EL (cell line): Measurements from ENCODE around the gene PTPRQ.
"Not testable (repeated sequence)": the region's sequence is repeated elsewhere in the genome, so short reads cannot be mapped to it uniquely, and the experiment has no call there.

Experiments
- DNase-seq: peaks from one replicate; pipeline ENCODE4 v3.0.0-alpha.2; 2016

The PTPRQ gene

GRCh38 chr12:80472236-80472635 is 28.2 kb downstream of the PTPRQ start:
- DNase-seq, result no peak

- peak; percentile 74 for DNase-seq
These were observed 29.0 kb downstream of the PTPRQ start for GRCh38 chr12:80472911-80473500.

- not testable (repeated sequence) for DNase-seq
These were observed 33.6 kb downstream of the PTPRQ start for GRCh38 chr12:80477521-80478145.

GRCh38 chr12:80484746-80485145 is 40.7 kb downstream of the PTPRQ start:
- DNase-seq, result no peak

- DNase-seq, result no peak
These were observed 41.4 kb downstream of the PTPRQ start for GRCh38 chr12:80485222-80485987.

- peak; percentile 47 for DNase-seq
These were observed 46.3 kb downstream of the PTPRQ start for GRCh38 chr12:80490329-80490728.

- no peak for DNase-seq
These were observed 47.1 kb downstream of the PTPRQ start for GRCh38 chr12:80491166-80491565.

GRCh38 chr12:80493466-80493865 is 49.4 kb downstream of the PTPRQ start:
- no peak for DNase-seq

GRCh38 chr12:80494836-80495235 is 50.8 kb downstream of the PTPRQ start:
- DNase-seq, result no peak

- no peak for DNase-seq
These were observed 54.2 kb downstream of the PTPRQ start for GRCh38 chr12:80498059-80498728.

GRCh38 chr12:80504389-80505163 is 60.5 kb downstream of the PTPRQ start:
- DNase-seq, result peak; percentile 48

- DNase-seq, result peak; percentile 88
These were observed 65.9 kb downstream of the PTPRQ start for GRCh38 chr12:80509781-80510556.

- no peak for DNase-seq
These were observed 68.7 kb downstream of the PTPRQ start for GRCh38 chr12:80512781-80513180.

- DNase-seq, result no peak
These were observed 69.2 kb downstream of the PTPRQ start for GRCh38 chr12:80513211-80513610.

- DNase-seq, result no peak
These were observed 73.6 kb downstream of the PTPRQ start for GRCh38 chr12:80517655-80518054.

- no peak for DNase-seq
These were observed 87.6 kb downstream of the PTPRQ start for GRCh38 chr12:80531646-80532045.

GRCh38 chr12:80539029-80539428 is 95.0 kb downstream of the PTPRQ start:
- no peak for DNase-seq

GRCh38 chr12:80549298-80549697 is 105.3 kb downstream of the PTPRQ start:
- no peak for DNase-seq

- DNase-seq, result peak; percentile 98
These were observed 107.9 kb downstream of the PTPRQ start for GRCh38 chr12:80551897-80552296.

- peak; percentile 92 for DNase-seq
These were observed 109.3 kb downstream of the PTPRQ start for GRCh38 chr12:80553316-80553715.

GRCh38 chr12:80556566-80556965 is 112.5 kb downstream of the PTPRQ start:
- peak; percentile 26 for DNase-seq

- no peak for DNase-seq
These were observed 115.7 kb downstream of the PTPRQ start for GRCh38 chr12:80559766-80560165.
